OCI-LY7 (cell line): ENCODE data around the gene CD1E. TPM values are rescaled to one million over a fixed set of nuclear protein-coding genes. Genes with fewer than 3 reads are reported as not detected.
"Not testable (repeated sequence)": the region's sequence is repeated elsewhere in the genome, so short reads cannot be mapped to it uniquely, and the experiment has no call there.

Experiments
- BruUV-seq: library from RNA; stranded (reverse); fragments of 400-500 nt; replicated peaks from 2 replicates; lab custom pipeline; 2021; lab: Mats Ljungman, UMichigan
- CTCF ChIA-PET: fragments of 300-600 bp; sonication (Branson Sonifier 250); formaldehyde crosslinking; loops from one replicate; lab custom pipeline; 2022; ENCODE audit warnings: antibody characterized with exemption; ENCODE audit not compliant: unreplicated experiment; lab: Charles Lee
- POLR2A ChIA-PET: fragments of 300-600 bp; sonication (Branson Sonifier 250); formaldehyde crosslinking; loops from one replicate; lab custom pipeline; 2022; ENCODE audit warnings: antibody characterized with exemption; lab: Charles Lee
- DNase-seq: peaks from one replicate; pipeline ENCODE4 v3.0.0-alpha.2; 2015; ENCODE audit warnings: low spot score
- H2AFZ ChIP-seq: fragments of 200-600 bp; sonication (generic), shearing (Covaris generic); 2 replicates; pipeline ENCODE4 v1.6.1; 2014; ENCODE audit warnings: mild to moderate bottlenecking, antibody characterized with exemption, low read length, moderate library complexity
- H3K27ac ChIP-seq: fragments of 200-600 bp; sonication (generic); 2 replicates; pipeline ENCODE4 v1.5.1; 2014; ENCODE audit warnings: mixed run types, low read depth, mild to moderate bottlenecking, moderate library complexity, low read length, inconsistent platforms; ENCODE audit not compliant: poor library complexity, severe bottlenecking
- H3K36me3 ChIP-seq: fragments of 200-600 bp; sonication (generic); 2 replicates; pipeline ENCODE4 v1.6.1; 2014; ENCODE audit warnings: mild to moderate bottlenecking, antibody characterized with exemption, low read length, moderate library complexity, mixed read lengths; ENCODE audit not compliant: insufficient read depth
- H3K4me1 ChIP-seq: fragments of 200-600 bp; sonication (generic); 2 replicates; pipeline ENCODE4 v1.5.1; 2014; ENCODE audit warnings: mild to moderate bottlenecking, low read length; ENCODE audit not compliant: insufficient read depth, poor library complexity, severe bottlenecking
- H3K4me2 ChIP-seq: fragments of 200-600 bp; sonication (generic); 2 replicates; pipeline ENCODE4 v1.6.1; 2014; ENCODE audit warnings: mild to moderate bottlenecking, low read length
- H3K4me3 ChIP-seq: fragments of 200-600 bp; sonication (generic); 2 replicates; pipeline ENCODE4 v1.5.1; 2014; ENCODE audit warnings: mild to moderate bottlenecking, low read depth, low read length; ENCODE audit not compliant: poor library complexity, severe bottlenecking
- H3K79me2 ChIP-seq: fragments of 200-600 bp; sonication (generic); 2 replicates; pipeline ENCODE4 v1.6.1; 2016; ENCODE audit warnings: low read depth, mild to moderate bottlenecking, low read length, moderate library complexity, mixed read lengths; ENCODE audit not compliant: insufficient read depth
- H3K9me2 ChIP-seq: fragments of 200-600 bp; sonication (generic); 2 replicates; pipeline ENCODE4 v1.6.1; 2016; ENCODE audit warnings: mild to moderate bottlenecking, low read length, mixed read lengths; ENCODE audit not compliant: insufficient read depth
- H3K9me3 ChIP-seq: fragments of 200-600 bp; sonication (generic); 2 replicates; pipeline ENCODE4 v1.6.1; 2014; ENCODE audit warnings: mild to moderate bottlenecking, mixed run types, low read length, mixed read lengths
- H4K20me1 ChIP-seq: fragments of 200-600 bp; sonication (generic); 2 replicates; pipeline ENCODE4 v1.6.1; 2014; ENCODE audit warnings: mild to moderate bottlenecking, antibody characterized with exemption, low read length, moderate library complexity, mixed read lengths; ENCODE audit not compliant: insufficient read depth
- CTCF ChIP-seq: fragments of 200-600 bp; sonication (generic); conservative IDR thresholded peaks from 2 replicates; pipeline ENCODE4 v1.5.1; 2014; ENCODE audit warnings: mild to moderate bottlenecking, antibody characterized with exemption, low read length, moderate library complexity, mixed read lengths
- EZH2phosphoT487 ChIP-seq: fragments of 200-600 bp; sonication (generic); IDR thresholded peaks from 2 replicates; pipeline ENCODE4 v1.6.1; 2018; ENCODE audit warnings: low read depth, borderline replicate concordance, mild to moderate bottlenecking, mixed run types, antibody characterized with exemption, low read length, moderate library complexity, mixed read lengths
- intact Hi-C: fragments of 100-400 bp; cut with micrococcal nuclease; formaldehyde crosslinking; loops from one replicate; pipeline ENCODE4 v1.10.0; 2022; ENCODE audit not compliant: unreplicated experiment
- total RNA-seq, 2 experiments: library from RNA; depleted of rRNA in 1 of 2; stranded (reverse); fragments of >200 nt in 1 of 2; shearing (Covaris generic) in 1 of 2; gene quantifications; 2 replicates each; pipeline ENCODE4 v1.2.3, GENCODE V29; 2014 to 2022

Gene CD1E
- total RNA-seq, 2 experiments from 2014 or later, result not detected

GRCh38 chr1:158334526-158335212, 19.0 kb upstream of the CD1E start:
- no peaks in the 10 kb centered on the region for H3K9me2 ChIP-seq
- H3K4me3 ChIP-seq, result no peak overlapping the region
- CTCF ChIA-PET, result no interaction called here
- H3K79me2 ChIP-seq, result no peaks in the 10 kb centered on the region
- no peak overlapping the region for H3K27ac ChIP-seq
- peak; percentile 11 for DNase-seq
- H2AFZ ChIP-seq, result peak overlapping the region; percentile 49; the same call in 1 of the 2 replicates
- no TSS peak for BruUV-seq
- intact Hi-C loops, result no loop called here
- H3K4me1 ChIP-seq, result peaks cover 21% of the 10 kb centered on the region
- no peak for TF ChIP-seq EZH2phosphoT487
- no peak for TF ChIP-seq CTCF
- no peaks in the 10 kb centered on the region for H4K20me1 ChIP-seq
- H3K36me3 ChIP-seq, result no peaks in the 10 kb centered on the region
- H3K9me3 ChIP-seq, result no peaks in the 10 kb centered on the region
- peak overlapping the region; percentile 35; the same call in 1 of the 2 replicates for H3K4me2 ChIP-seq
- POLR2A ChIA-PET, result no interaction called here

- peaks cover 21% of the 10 kb centered on the region for H3K4me1 ChIP-seq
- H3K4me3 ChIP-seq, result no peak overlapping the region
- H2AFZ ChIP-seq, result peak overlapping the region; percentile 49; the same call in 1 of the 2 replicates
- no peak for TF ChIP-seq EZH2phosphoT487
- TF ChIP-seq CTCF, result no peak
- intact Hi-C loops, result no loop called here
- POLR2A ChIA-PET, result interaction anchor here (1.8 kb wide), 1 partner anchor 10 kb away, joined by 4 read pairs; no protein-coding TSS in a partner anchor
- H3K27ac ChIP-seq, result no peak overlapping the region
- CTCF ChIA-PET, result no interaction called here
- no peaks in the 10 kb centered on the region for H4K20me1 ChIP-seq
- H3K79me2 ChIP-seq, result no peaks in the 10 kb centered on the region
- no peaks in the 10 kb centered on the region for H3K36me3 ChIP-seq
- H3K9me3 ChIP-seq, result no peaks in the 10 kb centered on the region
- DNase-seq, result no peak
- BruUV-seq, result no TSS peak
- H3K4me2 ChIP-seq, result no peak overlapping the region
- H3K9me2 ChIP-seq, result no peaks in the 10 kb centered on the region
These were observed 18.5 kb upstream of the CD1E start for GRCh38 chr1:158335213-158335532.

- H3K9me2 ChIP-seq, BruUV-seq, H2AFZ ChIP-seq, intact Hi-C loops, H3K27ac ChIP-seq, CTCF ChIA-PET, H4K20me1 ChIP-seq, H3K9me3 ChIP-seq, H3K36me3 ChIP-seq, H3K4me2 ChIP-seq, H3K79me2 ChIP-seq, H3K4me3 ChIP-seq: not testable (repeated sequence)
- POLR2A ChIA-PET, result interaction anchor here (0.6 to 1.8 kb wide), 5 partner anchors 9 to 940 kb away, joined by 3 to 4 read pairs (median 3); no protein-coding TSS in a partner anchor
- peak; percentile 45 for DNase-seq
- H3K4me1 ChIP-seq, result peaks cover 21% of the 10 kb centered on the region
These were observed 17.3 kb upstream of the CD1E start for GRCh38 chr1:158336413-158336812.

GRCh38 chr1:158348946-158349345, 4.7 kb upstream of the CD1E start:
- not testable (repeated sequence) for BruUV-seq, H4K20me1 ChIP-seq

More at GRCh38 chr1:158348946-158349345, 4.7 kb upstream of the CD1E start:
- H3K9me2 ChIP-seq, H3K4me1 ChIP-seq, H3K4me2 ChIP-seq, intact Hi-C loops, H3K36me3 ChIP-seq, H3K9me3 ChIP-seq, DNase-seq, CTCF ChIA-PET, H3K79me2 ChIP-seq, H2AFZ ChIP-seq, H3K27ac ChIP-seq, H3K4me3 ChIP-seq, POLR2A ChIA-PET: not testable (repeated sequence)
